ENCODE data around the gene OPTC.

OPTC gene

DNA sequence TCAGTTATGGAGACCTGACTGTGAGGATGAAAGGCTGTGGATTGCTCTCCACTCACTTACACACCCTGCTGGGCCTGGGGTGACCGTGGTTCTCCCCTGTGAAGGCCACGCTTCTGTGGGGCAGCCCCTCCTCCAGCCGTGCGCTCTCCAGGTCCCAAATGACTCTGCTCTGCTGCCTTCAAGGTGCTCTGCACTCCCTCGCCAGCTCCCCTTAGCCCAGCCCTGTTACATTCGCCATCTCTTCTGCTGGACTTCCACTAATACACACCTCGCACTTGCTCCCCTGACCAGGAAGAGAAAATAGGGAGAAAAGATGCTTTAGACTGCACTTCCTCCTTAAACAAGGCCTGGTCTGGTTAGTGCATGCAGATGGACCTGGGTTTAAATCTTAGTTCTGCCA lies 24.6 kb downstream of the OPTC start:
- FAIRE-seq = no peak

DNA sequence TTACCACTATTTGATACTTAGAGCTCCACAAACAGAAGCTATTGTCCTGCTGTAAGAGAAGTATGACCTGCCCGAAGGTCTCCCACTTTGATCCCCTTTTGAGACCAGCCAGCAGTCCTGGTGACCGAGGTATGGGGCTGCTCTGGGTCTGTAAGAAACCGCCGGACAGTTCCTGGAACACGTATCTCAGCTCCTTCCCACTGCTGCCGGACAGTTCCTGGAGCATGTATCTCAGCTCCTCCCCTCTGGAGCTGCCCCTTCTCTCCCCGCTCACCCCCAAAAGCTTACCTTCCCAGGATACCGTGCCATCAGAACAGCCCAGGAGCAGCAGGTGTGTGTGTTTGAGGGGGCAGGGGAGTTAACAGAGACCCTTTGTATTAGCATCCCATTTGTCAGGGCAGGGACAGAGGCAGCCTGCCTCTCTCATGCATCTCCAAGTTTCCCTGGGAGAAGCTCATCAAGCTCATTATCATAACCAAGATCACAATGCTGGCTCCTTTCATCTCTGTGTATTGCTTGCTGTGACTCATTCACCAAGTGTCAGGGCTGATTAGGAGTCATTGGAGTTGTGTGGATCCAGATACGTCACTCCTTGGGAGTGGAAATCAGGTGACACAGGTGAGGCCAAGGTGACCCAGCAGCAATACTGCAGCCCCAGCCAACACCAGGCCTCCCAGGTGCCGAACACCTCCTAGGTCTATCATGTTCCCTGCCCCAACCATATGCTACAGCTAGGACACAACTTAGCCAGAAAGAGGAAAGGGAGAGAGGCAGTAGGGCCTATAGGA lies 25.3 kb downstream of the OPTC start:
- no peak for FAIRE-seq

DNA sequence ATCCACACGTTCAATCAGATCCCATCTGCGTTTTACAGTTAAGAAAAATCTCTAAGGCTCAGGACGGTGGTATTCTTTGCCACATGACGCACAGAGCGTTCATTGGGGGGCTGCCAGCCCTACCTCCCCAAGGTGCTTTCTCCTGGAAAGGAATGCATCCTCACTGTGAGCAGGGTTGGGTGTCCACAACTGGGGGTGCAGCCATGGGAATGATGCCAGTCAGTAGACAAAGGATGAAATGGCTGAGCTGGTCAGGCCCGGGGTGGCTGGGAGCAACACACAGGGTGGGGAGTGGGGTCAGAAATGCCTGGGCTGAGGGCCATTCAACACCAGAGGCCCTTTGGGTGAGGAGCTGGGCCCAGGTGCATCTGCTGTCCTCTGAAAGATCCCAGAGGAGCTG lies 25.9 kb downstream of the OPTC start:
- FAIRE-seq = no peak

DNA sequence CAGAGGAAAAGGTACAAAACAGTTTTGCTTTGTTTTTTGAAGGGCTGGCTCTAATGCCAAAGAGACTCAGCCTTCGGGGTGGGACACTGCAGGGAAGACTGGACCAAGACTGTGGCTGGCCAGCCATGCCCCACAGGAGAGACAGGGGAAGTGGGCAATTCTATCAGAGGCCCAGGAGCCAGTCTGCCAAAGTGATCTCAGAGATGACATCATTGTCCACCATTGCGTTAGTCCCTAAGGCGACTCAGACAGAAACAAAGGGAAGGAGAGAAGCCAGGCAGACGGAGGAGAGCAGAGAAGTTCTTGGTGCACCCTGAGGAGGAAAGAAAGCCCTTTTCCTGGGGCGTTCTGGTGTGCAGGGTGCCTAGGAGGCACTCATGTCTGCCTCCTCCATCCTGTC lies 26.4 kb downstream of the OPTC start:
- no peak for FAIRE-seq

DNA sequence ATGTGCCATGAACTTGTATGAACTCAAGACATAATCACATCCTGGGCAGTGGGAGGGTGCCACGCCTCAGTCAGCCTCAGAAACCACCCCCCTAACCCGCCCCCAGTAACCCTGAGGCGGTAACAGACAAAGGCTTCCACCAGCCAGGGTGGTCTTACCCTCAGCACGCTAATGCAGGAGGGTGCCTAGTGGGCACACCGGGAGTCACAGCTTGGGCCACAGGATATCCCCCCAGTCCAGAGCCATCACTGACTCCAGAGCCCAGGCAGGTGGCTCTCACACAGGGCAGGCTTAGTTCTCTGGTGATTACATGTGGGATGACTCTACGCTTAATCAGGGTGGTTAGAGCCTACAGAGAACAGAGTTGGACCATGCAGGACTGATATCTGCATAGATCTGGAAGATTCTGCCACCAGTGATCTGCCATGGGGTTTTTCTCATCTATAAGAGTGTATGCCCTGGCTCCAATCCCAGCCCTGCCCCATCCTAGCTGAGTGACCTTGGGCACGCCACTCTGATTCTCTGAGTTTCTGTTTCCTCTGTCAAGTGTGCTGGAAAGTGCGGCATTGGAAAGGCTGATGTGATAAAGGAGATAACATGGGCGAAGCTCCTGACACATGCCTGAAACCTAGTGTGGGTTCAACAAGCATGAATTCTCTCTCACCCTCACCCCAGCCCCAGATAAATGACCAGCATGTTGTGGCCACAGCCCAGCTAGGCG lies 27.3 kb downstream of the OPTC start:
- FAIRE-seq = no peak

DNA sequence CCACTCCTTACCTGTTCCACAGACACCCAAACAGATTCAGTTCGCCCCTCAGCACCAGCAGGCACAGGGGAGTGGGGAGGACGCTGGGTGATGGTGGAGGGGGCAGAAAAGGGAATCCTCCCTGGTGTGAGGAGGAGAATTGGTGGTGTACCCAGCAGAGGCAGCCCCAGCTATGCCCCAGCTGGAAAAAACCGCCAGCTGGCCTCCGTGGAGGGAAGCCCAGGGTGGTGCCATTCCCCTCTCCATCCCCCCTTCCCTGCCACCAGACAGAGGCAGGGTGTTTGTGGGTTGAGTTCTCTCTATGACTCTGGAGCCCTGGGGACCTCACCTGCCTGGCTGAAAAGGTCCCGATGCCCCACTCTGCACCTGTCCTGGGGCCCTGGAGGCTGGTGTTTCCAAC lies 27.9 kb downstream of the OPTC start:
- no peak for FAIRE-seq

DNA sequence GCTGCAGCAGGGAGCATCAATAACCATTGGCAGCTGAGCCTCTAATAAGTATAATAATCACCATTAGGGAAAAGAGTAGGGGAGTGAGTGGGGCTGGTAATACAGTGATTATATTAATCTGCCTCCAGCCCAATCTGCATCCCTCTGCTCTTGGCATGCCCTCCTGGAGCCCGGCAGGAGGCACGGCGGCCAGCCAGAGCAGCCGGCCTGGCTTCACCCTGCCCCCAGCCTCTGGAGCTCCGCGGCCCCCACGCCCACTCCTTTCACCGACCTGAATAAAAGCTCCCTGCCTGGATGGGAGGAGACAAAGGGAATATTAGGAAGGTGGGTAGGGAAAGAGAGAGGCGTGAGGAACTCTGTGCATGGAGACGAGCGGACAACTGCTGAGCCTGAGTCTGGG lies 28.3 kb downstream of the OPTC start:
- FAIRE-seq = no peak

DNA sequence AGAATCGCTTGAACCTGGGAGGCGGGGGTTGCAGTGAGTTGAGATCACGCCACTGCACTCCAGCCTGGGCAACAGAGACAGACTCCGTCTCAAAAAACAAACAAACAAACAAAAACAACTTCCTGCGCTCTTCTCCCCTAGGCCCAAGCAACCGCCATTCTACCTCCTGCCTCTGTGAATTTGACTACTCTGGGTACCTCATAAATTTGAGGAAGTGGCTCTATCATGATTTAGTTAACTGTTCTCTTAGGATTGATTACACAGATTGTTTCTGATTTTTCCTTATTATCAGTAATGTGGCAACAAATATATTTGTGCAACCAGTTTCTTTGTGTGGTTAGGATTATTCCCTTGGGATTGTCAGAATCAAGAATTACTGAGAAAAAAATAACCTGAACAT lies 29.7 kb downstream of the OPTC start:
- FAIRE-seq = no peak

DNA sequence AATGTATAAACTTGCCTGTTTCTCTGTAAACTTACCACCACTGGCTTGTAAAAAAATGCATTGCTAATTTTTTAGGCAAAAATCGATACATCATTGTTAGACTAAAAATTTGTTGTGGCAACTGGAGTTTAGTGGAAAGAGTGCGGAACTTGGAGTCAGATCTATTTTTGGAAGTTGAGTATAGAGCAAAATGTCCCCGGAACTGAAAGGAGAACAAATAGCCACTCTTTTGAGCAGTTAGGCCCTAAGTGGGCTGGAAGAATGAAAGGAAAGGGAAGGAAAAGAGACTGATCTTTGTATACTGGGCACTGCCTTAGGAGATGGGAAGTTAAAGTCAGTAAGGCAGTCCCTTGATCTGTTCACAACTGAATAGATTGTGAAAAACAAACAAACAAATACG lies 30.2 kb downstream of the OPTC start:
- FAIRE-seq = no peak

DNA sequence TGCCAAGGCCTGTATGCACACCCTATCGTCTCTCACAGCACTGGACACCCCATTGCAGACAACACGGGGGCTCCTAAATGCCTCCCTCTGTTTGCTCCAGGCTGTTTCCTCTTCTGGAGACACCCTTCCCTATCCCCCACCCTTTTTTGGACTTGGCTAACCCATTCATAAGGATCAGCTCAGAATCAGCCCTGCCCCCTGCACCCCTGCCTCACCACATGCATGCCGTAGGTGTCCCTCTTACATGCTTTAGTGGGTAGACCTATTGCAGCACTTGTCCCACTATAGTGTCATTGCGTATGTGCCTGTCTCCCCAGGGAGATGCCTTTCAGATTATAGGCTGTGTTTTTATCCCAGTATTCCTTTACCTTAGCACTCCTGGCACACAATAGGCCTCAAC lies 30.9 kb downstream of the OPTC start:
- no peak for FAIRE-seq

DNA sequence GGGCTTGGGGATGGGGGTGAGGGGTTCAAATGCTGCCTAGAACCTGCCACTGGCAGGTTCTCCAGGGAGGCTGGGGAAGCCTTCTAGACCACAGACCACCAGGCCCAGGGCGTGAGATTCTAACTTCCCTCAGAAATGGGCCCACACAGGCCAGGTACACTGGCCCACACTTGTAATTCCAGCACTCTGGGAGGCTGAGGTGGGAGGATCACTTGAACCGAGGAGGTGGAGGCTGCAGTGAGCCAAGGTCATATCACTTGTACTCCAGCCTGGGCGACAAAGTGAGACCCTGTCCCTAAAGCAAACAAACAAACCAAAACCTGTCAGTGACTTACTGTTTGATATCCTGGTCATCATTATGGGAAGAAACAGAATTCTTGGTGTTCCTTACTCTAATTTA lies 31.7 kb downstream of the OPTC start:
- FAIRE-seq = no peak

DNA sequence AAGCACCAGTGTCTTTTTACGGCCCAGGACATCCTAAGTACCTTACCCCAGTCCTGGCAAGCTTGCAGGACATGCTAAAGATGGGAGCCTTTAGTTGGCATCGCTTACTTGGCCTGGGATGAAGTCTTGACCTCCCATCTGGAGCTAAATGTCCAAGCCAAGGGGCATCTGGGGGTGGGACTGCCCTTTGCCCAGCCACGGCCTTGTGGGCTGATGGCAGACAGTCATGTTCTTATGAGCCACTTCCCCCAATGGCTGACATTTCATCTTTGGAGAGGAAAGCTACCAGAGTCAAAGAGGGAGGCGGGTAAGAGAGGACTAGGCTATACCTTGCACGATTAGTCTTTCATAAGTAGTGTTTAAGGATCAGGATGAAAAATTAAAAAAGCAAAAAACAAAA lies 32.2 kb downstream of the OPTC start:
- no peak for FAIRE-seq

DNA sequence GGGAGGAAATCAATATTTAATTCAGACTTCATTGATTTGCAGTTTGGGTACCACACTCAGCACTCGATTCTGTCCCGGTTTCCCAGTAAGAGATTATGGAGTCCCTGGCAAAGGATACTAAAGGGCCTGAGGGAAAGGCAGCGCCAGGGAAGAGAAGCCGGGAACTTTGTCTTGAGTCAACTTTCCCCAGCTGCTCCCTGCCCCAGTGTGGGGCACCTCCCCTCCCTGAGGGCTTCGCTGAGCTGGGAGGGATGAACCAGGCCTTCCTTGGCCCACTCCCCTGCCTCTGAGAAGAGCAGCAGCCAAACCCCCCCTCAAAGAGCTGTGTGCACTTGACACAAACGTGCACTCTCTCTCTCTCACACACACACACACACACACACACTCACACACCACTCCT lies 32.6 kb downstream of the OPTC start:
- FAIRE-seq = no peak

DNA sequence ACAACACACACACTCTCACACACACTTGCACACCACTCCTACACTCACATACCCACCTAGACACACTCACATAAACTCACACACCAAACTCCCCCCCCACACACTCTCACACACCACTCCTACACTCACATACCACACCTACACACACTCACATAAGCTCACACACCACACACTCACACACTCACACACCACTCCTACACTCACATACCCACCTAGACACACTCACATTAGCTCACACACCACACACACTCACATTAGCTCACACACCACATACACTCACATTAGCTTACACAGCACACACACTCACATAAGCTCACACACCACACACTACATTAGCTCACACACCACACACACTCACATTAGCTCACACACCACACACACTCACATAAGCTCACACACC lies 33.1 kb downstream of the OPTC start:
- FAIRE-seq = no peak

DNA sequence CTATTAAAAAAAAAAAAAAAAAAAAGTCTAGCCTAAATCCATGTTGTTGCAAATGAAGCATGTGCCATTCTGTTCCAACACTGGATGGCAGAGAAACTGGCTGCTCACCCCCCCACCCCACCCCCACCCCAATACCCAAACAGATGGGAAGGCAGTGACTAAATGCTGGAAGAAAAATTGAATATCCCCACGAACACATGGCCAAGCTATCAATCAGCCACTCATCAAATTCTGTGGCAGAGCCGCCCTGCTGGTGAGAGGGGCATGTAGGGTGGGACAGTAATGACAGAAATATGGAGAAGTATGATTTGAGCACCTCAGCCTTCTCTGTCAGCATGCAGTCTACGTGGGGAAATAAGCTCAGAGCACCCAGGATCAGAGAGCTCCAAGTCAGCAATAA lies 34.1 kb downstream of the OPTC start:
- FAIRE-seq = no peak

DNA sequence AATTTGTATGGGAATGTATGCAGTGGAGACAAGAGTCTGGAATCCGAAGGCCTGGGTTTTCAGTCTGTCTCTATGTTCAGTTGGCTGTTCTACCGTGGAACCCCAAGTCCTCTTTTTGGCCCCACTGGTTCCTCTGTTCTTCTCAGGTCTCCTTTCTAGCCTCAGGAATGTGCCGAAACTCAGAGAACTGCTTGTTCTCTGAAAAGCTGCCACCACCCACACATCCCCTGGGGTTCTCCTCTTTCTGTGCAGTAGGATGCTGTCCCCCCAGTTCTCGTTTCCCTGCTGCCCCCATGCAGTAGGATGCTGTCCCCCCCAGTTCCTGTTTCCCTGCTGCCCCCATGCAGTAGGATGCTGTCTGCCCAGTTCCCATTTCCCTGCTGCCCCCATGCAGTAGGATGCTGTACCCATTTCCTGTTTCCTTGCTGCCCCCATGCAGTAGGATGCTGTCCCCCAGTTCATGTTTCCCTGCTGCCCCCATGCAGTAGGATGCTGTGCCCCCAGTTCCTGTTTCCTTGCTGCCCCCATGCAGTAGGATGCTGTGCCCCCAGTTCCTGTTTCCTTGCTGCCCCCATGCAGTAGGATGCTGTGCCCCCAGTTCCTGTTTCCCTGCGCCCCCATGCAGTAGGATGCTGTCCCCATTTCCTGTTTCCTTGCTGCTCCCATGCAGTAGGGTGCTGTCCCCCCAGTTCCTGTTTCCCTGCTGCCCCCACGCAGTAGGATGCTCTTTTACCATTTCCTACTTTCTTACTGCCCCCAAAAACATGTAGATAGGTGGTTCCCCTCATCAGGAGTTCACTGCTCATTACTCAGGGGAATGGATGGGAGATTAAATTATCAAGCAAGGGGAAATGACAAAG lies 35.3 kb downstream of the OPTC start:
- no peak for FAIRE-seq

DNA sequence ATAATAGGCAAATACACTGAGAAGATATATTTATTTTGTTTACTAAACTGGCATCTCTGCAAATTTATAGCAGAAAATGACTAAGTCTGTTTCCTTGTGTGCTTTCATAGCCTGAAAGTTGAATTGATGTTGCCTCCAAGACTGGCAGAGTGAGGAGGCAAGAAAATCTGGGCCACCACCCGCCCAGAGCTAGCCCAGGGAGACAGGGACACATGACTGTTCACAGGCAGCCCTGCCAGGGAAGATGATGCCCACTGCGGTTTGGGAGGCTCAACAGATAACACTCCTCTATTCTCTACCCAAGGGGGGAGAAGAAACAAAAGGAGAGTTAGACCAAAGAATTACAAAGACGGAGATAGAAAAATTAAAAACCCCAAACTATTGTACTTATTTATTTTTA lies 37.1 kb downstream of the OPTC start:
- no peak for FAIRE-seq

DNA sequence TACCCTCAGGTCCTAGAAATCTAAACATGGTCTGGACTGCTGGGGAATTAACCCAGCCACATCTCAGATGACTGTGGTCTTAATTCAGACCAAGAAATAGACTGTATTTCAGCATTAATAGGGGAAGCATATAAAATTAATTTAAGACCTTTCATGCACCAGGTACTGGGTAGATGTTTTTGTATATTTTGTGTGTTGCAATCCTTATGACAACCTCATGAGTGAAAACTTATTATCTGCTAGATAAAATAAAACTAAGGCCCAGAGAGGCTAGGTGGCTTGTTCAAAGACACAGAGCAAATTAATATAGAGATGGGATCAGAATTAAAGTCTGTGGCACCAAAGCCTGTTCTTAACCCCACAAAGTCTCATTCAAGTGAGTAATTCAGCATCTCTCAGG lies 40.1 kb downstream of the OPTC start:
- FAIRE-seq = no peak

DNA sequence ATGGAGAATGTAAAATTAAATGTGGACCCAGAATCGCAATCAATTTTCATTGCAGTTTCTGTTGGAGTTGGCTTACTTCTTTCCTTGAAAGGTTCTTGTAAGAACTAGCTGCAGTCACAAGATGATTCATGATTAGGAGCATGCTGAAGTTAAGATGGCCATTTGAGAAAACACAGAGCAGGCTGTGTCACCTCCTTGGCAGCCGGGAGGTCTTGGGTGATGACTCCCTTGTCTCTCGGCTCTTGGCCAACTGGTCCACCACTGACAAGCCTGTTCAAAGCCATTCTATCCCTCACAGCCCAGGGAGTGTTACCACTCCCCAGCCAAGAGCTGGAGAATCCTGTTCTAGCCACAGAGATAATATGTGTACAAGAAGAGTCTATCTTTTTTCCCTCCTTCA lies 40.6 kb downstream of the OPTC start:
- FAIRE-seq = no peak

DNA sequence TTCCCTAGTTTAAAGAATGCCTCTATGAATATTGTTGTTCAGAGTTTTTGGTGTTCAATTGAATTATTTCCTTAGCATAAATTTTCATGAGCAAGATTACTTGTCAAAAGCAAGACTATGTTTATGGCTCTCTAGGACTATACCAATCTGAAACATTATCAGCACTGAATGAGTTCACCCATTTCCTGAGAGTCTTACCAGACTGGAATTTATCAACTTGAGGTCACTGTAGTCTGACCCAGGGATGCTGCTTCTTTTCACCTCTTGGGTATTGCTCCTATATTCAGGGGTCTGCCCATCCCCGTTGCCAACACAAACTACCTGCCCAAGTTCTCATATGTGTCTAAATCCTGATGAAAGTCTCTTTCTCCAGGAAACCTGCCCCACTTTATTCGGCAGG lies 42.6 kb downstream of the OPTC start:
- no peak for FAIRE-seq

DNA sequence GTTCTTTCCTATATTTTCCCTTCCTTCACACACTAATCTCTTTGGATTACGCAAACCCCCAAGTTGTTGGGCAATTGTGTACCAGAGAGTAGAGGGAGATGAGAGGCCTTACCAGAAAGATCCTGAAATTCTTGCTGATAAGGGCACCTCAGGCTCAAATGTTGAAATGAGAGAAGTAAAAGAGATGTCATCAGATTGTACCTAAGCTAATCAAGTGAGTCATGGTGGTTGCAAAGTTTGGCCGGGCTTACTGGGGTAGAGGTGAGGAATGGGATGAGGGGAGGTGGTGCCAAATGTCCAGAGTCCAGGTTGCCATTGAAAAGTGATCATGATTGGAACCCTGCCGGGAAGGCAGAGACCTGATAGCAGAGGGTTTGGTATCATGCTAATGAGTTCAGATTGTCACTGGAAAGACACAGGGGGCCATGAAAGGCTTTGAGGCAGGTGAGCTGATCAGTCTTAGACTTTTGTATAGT lies 43.1 kb downstream of the OPTC start:
- no peak for FAIRE-seq

DNA sequence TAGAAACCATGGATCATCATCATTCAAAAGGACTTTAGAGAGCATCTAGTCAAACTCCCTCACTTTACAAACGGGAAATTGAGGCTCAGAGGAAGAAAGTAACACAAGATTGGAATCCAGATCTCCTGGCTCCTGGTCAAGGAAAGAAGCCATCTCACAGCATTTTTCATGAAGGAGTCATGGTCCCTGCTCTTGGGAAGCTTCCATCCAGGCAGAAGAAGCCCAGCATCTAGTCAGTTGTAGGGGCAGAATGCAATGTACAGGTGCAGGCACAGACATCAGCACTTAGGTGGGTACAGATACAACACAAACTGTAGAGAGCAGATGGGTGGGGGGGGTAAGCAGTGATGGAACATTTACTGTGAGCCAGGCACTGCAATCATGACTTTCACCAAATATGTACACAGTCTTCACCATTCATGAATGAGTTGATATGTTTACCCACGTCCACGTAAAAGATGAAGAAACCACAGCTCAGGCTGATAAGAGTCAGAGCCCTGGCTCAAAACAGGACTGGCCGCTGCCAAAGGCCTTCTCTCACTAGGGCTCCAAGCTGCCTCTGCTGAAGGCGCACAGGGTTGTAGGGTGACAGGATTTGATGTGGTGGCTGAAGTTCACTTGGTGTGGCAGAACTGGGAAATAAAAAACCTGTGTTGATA lies 44.0 kb downstream of the OPTC start:
- FAIRE-seq = no peak

DNA sequence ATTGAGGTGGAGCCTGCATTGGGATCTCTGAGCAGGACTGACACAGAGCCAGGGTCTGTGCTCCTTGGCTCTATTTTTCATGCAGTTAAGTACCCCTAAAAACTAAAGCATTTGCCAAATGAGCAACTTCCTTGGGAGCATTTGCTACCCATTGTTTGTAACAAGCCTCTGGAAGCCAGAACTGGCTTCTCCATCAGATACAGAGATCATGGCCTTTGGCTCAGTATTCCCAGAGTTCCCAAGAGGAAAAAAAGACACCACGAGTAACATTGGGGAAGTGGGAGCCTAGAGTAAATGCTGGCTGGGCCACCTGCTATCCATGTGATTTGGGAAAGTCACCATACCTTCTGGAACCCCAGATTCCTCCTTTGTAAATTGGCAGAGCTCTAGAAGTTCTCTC lies 44.8 kb downstream of the OPTC start:
- FAIRE-seq = no peak

Data from A204.1 (cell line).